HCT116 (cell line): ENCODE measurements around the gene ANKRD2. TPM values are rescaled to one million over a fixed set of nuclear protein-coding genes. Genes with fewer than 3 reads are reported as not detected.

ENCODE experiments used
- ATAC-seq: fragments of 200-7000 bp; cut with Tn5 transposase; 2 replicates; pipeline ENCODE4 v1.9.1; 2020; ENCODE audit warnings: mild to moderate bottlenecking, moderate library complexity
- BruUV-seq: library from RNA; stranded (reverse); fragments of 400-500 nt; replicated peaks from 2 replicates; lab custom pipeline; 2021; lab: Mats Ljungman, UMichigan
- CTCF ChIA-PET: fragments of 300-600 bp; sonication (Branson Sonifier 250); formaldehyde crosslinking; loops from one replicate; lab custom pipeline; 2021; ENCODE audit warnings: antibody characterized with exemption; lab: Charles Lee
- POLR2A ChIA-PET: fragments of 300-600, 350-600 bp; sonication (Branson Sonifier 250); formaldehyde crosslinking; loops from one replicate; lab custom pipeline; 2021; ENCODE audit warnings: antibody characterized with exemption; lab: Charles Lee
- RAD21 ChIA-PET, 2 experiments: fragments of 300-600 bp; sonication (Branson Sonifier 250); formaldehyde crosslinking; loops; one replicate each; lab custom pipeline; 2023; ENCODE audit warnings: low total read pairs in 2 of 2; ENCODE audit not compliant: uncharacterized antibody in 2 of 2, unreplicated experiment in 2 of 2, low non-redundant PET in 1 of 2; lab: Charles Lee
- DNase-seq: peaks from one replicate; pipeline ENCODE4 v3.0.0-alpha.2; 2010; ENCODE audit warnings: low read depth, low spot score
- H2AFZ ChIP-seq: fragments of 200-600 bp; shearing (Covaris generic), sonication (generic); 2 replicates; pipeline ENCODE4 v1.6.1; 2017; ENCODE audit warnings: low read depth, mixed run types, mixed read lengths, antibody characterized with exemption, low read length; ENCODE audit not compliant: poor library complexity, severe bottlenecking
- H3K27ac ChIP-seq: 2 replicates; pipeline ENCODE4 v1.5.1; 2012; ENCODE audit warnings: low read depth, low read length
- H3K27me3 ChIP-seq: fragments of 200-600 bp; sonication (generic); 2 replicates; pipeline ENCODE4 v1.6.1; 2016; ENCODE audit warnings: mixed run types, low read length, mixed read lengths; ENCODE audit not compliant: insufficient read depth
- H3K36me3 ChIP-seq, 2 experiments: fragments of 200-500 bp in 1 of 2; fragments of 200-600 bp in 1 of 2; sonication (Bioruptor generic) in 1 of 2; sonication (generic) in 1 of 2; 2 replicates each; pipeline versions ENCODE4 v1.5.1 to v1.6.1; 2014 to 2016; ENCODE audit warnings: low read length in 2 of 2, inconsistent platforms in 1 of 2, mixed read lengths in 1 of 2, mixed run types in 1 of 2; ENCODE audit not compliant: insufficient read depth in 2 of 2, control insufficient read depth in 1 of 2
- H3K4me1 ChIP-seq, 2 experiments: fragments of 200-600 bp in 1 of 2; sonication (generic) in 1 of 2; 2 replicates each; pipeline versions ENCODE4 v1.5.1 to v1.6.1; 2012 to 2017; ENCODE audit warnings: low read length in 2 of 2, inconsistent platforms in 1 of 2, mild to moderate bottlenecking in 1 of 2, mixed read lengths in 1 of 2, mixed run types in 1 of 2, moderate library complexity in 1 of 2; ENCODE audit not compliant: insufficient read depth in 2 of 2, control insufficient read depth in 1 of 2
- H3K4me2 ChIP-seq: fragments of 200-600 bp; sonication (generic); 2 replicates; pipeline ENCODE4 v1.6.1; 2017; ENCODE audit warnings: mixed run types, low read length, mixed read lengths
- H3K4me3 ChIP-seq, 2 experiments: fragments of 200-600 bp in 1 of 2; sonication (generic) in 1 of 2; replicated peaks in 1 of 2; 2 replicates each; pipeline ENCODE4 v1.5.1; 2011 to 2016; ENCODE audit warnings: low read length in 2 of 2, control low read depth in 1 of 2, low read depth in 1 of 2, mild to moderate bottlenecking in 1 of 2, mixed read lengths in 1 of 2, mixed run types in 1 of 2
- H3K79me2 ChIP-seq: fragments of 200-600 bp; sonication (generic); 2 replicates; pipeline ENCODE4 v1.6.1; 2017; ENCODE audit warnings: mild to moderate bottlenecking, mixed run types, low read length, moderate library complexity, mixed read lengths; ENCODE audit not compliant: insufficient read depth
- H3K9ac ChIP-seq: fragments of 200-600 bp; sonication (generic); 2 replicates; pipeline ENCODE4 v1.6.1; 2016; ENCODE audit warnings: low read length, mixed read lengths
- H3K9me2 ChIP-seq: fragments of 200-600 bp; sonication (generic), shearing (Covaris generic); 2 replicates; pipeline ENCODE4 v1.6.1; 2017; ENCODE audit warnings: mixed run types, mild to moderate bottlenecking, moderate library complexity; ENCODE audit not compliant: insufficient read depth
- H3K9me3 ChIP-seq, 2 experiments: fragments of 200-500 bp in 1 of 2; fragments of 200-600 bp in 1 of 2; sonication (Bioruptor generic) in 1 of 2; sonication (generic) in 1 of 2; 2 replicates each; pipeline ENCODE4 v1.6.1; 2014 to 2017; ENCODE audit warnings: low read length in 2 of 2, mixed read lengths in 2 of 2, inconsistent platforms in 1 of 2, low read depth in 1 of 2, mild to moderate bottlenecking in 1 of 2, mixed run types in 1 of 2, moderate library complexity in 1 of 2; ENCODE audit not compliant: control insufficient read depth in 1 of 2, insufficient read depth in 1 of 2
- H4K20me1 ChIP-seq: fragments of 200-600 bp; sonication (generic), shearing (Covaris generic); 2 replicates; pipeline ENCODE4 v1.6.1; 2017; ENCODE audit warnings: mixed run types, mild to moderate bottlenecking, moderate library complexity; ENCODE audit not compliant: insufficient read depth
- CBX3 ChIP-seq: IDR thresholded peaks from 2 replicates; pipeline ENCODE4 v1.6.1; 2012; ENCODE audit warnings: low read depth
- CEBPB ChIP-seq: IDR thresholded peaks from 2 replicates; pipeline ENCODE4 v1.6.1; 2012; ENCODE audit warnings: low read depth
- EGR1 ChIP-seq: IDR thresholded peaks from 2 replicates; pipeline ENCODE4 v1.6.1; 2012; ENCODE audit warnings: low read depth
- ELF1 ChIP-seq: IDR thresholded peaks from 2 replicates; pipeline ENCODE4 v1.6.1; 2012; ENCODE audit warnings: low read depth, borderline replicate concordance
- FOSL1 ChIP-seq: IDR thresholded peaks from 2 replicates; pipeline ENCODE4 v1.6.1; 2012; ENCODE audit warnings: low read depth
- SIN3A ChIP-seq: IDR thresholded peaks from 2 replicates; pipeline ENCODE4 v1.6.1; 2012; ENCODE audit warnings: low read depth
- SRF ChIP-seq: IDR thresholded peaks from 2 replicates; pipeline ENCODE4 v1.6.1; 2012; ENCODE audit warnings: low read depth
- intact Hi-C: fragments of 100-400 bp; cut with micrococcal nuclease; formaldehyde crosslinking; loops from 2 replicates; pipeline ENCODE4 v1.10.0; 2022
- total RNA-seq: library from RNA; stranded (reverse); gene quantifications from one replicate; pipeline ENCODE4 v1.2.1, GENCODE V29; 2021; ENCODE audit not compliant: unreplicated experiment
- TF ChIP-seq, protein P1 (sequence below), 3 experiments: fragments of 200-600 bp in 1 of 3; sonication (generic) in 1 of 3; IDR thresholded peaks in 2 of 3; conservative IDR thresholded peaks in 1 of 3; 2 replicates each; pipeline ENCODE4 v1.5.1; 2012 to 2017; ENCODE audit warnings: low read depth in 2 of 3, low read length in 2 of 3, antibody characterized with exemption in 1 of 3, borderline replicate concordance in 1 of 3, control low read depth in 1 of 3, mild to moderate bottlenecking in 1 of 3, mixed read lengths in 1 of 3, mixed run types in 1 of 3, moderate library complexity in 1 of 3; ENCODE audit not compliant: insufficient read depth in 1 of 3

Gene ANKRD2
- total RNA-seq, 1 experiment from 2014 or later: 0.15 TPM

DNA sequence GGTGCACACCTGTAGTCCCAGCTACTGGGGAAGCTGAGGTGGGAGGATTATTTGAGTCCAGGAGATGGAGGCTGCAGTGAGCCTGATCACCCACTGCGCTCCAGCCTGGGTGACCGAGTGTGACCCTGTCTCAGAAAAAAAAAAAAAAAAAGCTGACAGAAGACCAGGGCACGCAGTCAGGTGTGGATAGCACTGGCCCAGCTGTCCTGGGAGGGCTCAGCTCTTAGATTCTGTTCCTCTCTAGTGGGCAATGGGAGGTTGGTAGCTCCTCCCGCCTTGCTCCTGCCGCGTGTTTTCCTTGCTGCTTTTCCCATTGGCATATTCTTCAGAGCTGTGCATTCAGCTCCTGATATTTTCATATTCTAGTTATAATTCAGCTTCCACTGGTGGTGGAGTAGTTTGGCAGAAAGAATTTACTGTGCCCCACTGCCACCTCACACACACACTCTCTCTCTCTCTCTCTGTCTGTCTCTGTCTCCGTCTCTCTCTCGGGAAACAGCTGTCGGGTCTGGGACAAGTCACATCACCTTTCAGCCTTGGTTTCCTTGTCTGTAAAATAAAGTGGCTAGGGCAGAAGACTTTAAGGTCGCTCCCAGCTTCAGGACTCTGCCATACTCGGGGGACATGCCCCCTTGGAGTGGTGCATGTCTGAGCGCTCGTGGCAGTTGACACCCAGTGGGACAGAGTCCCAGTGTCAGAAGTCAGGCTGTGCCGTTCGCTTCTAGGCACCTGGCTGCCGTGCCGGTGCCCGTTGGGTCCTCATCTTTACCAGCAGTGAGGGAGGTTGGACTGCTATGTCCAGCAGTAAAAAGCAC is 25.9 kb upstream of the ANKRD2 start:
- Histone ChIP-seq H3K4me1 (peaks cover 34 to 52% of the 10 kb centered on the region in 2 experiments), H3K36me3 (no peaks in the 10 kb centered on the region), H3K79me2 (peaks cover 6% of the 10 kb centered on the region; the same call in 1 of the 2 replicates), H3K27ac (no peak overlapping the region), H2AFZ (no peak overlapping the region), H3K27me3 (no peaks in the 10 kb centered on the region), H3K9ac (no peak overlapping the region), H3K4me3 (no peak overlapping the region), H4K20me1 (no peaks in the 10 kb centered on the region), H3K9me3 (no peaks in the 10 kb centered on the region), H3K9me2 (no peaks in the 10 kb centered on the region), H3K4me2 (no peak overlapping the region)
- no peak for DNase-seq
- POLR2A ChIA-PET: no interaction called here
- TF ChIP-seq, protein P1, sequence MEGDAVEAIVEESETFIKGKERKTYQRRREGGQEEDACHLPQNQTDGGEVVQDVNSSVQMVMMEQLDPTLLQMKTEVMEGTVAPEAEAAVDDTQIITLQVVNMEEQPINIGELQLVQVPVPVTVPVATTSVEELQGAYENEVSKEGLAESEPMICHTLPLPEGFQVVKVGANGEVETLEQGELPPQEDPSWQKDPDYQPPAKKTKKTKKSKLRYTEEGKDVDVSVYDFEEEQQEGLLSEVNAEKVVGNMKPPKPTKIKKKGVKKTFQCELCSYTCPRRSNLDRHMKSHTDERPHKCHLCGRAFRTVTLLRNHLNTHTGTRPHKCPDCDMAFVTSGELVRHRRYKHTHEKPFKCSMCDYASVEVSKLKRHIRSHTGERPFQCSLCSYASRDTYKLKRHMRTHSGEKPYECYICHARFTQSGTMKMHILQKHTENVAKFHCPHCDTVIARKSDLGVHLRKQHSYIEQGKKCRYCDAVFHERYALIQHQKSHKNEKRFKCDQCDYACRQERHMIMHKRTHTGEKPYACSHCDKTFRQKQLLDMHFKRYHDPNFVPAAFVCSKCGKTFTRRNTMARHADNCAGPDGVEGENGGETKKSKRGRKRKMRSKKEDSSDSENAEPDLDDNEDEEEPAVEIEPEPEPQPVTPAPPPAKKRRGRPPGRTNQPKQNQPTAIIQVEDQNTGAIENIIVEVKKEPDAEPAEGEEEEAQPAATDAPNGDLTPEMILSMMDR (IDR thresholded peaks at IDR 0.05 in 2 of 3, conservative IDR thresholded peaks at IDR 0.05 in 1 of 3; ENCODE audit: borderline replicate concordance in 1 of 3, insufficient read depth in 1 of 3, low read depth in 2 of 3, low read length in 2 of 3): no peak
- TF ChIP-seq SIN3A (no peak), CEBPB (no peak), EGR1 (no peak), ELF1 (no peak), FOSL1 (no peak), CBX3 (no peak), SRF (no peak)
- CTCF ChIA-PET: interaction anchor here (0.7 to 1.4 kb wide), 3 partner anchors 25 to 94 kb away, joined by 3 to 4 read pairs (median 3); no protein-coding TSS in a partner anchor
- BruUV-seq: no TSS peak
- intact Hi-C loops: no loop called here
- RAD21 ChIA-PET: no interaction called here
- no peak for ATAC-seq
